Suprapubic skin (tissue), 4 donors: Measurements from ENCODE around the gene NAA38. TPM values are rescaled to one million over a fixed set of nuclear protein-coding genes. Genes with fewer than 3 reads are reported as not detected.

Experiments
- DNase-seq, 2 donors: peaks; one replicate each; pipeline ENCODE4 v3.0.0-alpha.2; 2019; ENCODE audit warnings: low spot score in 2 of 2
- H3K27ac ChIP-seq: fragments of 200-600 bp; sonication (generic); one replicate; pipeline ENCODE4 v1.5.1; 2019
- H3K27me3 ChIP-seq: fragments of 200-600 bp; sonication (generic); one replicate; pipeline ENCODE4 v1.5.1; 2019
- H3K36me3 ChIP-seq: fragments of 200-600 bp; sonication (generic); one replicate; pipeline ENCODE4 v1.5.1; 2019
- H3K4me1 ChIP-seq: fragments of 200-600 bp; sonication (generic); one replicate; pipeline ENCODE4 v1.5.1; 2019
- H3K4me3 ChIP-seq: fragments of 200-600 bp; sonication (generic); one replicate; pipeline ENCODE4 v1.5.1; 2019; ENCODE audit warnings: mild to moderate bottlenecking
- H3K9me3 ChIP-seq: fragments of 200-600 bp; sonication (generic); one replicate; pipeline ENCODE4 v1.5.1; 2019
- EP300 ChIP-seq: sonication (generic); formaldehyde crosslinking; IDR thresholded peaks from one replicate; pipeline ENCODE4 v1.6.1; 2017; ENCODE audit warnings: antibody characterized with exemption
- POLR2A ChIP-seq, 2 donors: fragments of 450-650 bp; IDR thresholded peaks; one replicate each; pipeline ENCODE4 v1.6.1; 2017; ENCODE audit warnings: antibody characterized with exemption in 2 of 2, mild to moderate bottlenecking in 2 of 2, moderate library complexity in 2 of 2
- POLR2AphosphoS5 ChIP-seq, 3 donors: sonication (generic); formaldehyde crosslinking; IDR thresholded peaks; one replicate each; pipeline ENCODE4 v1.6.1; 2017; ENCODE audit warnings: antibody characterized with exemption in 3 of 3
- WGBS: methylation state at CpG from one replicate; pipeline ENCODE4 v1.1.5; 2018; 5-methylcytosine and 5-hydroxymethylcytosine counted together
- total RNA-seq, 4 donors: library from RNA; depleted of rRNA; stranded (reverse); fragments of >200 nt; gene quantifications; one replicate each; pipeline ENCODE4 v1.1.0, GENCODE V29; 2016
- TF ChIP-seq, protein P1 (sequence below), 2 donors: fragments of 200-600 bp in 1 of 2; fragments of 450-650 bp in 1 of 2; sonication (generic) in 1 of 2; IDR thresholded peaks; one replicate each; pipeline ENCODE4 v1.5.1; 2016 to 2019; ENCODE audit warnings: antibody characterized with exemption in 2 of 2, mild to moderate bottlenecking in 1 of 2, moderate library complexity in 1 of 2

Gene NAA38
- total RNA-seq, 4 donors from 2014 or later, result 46.2 to 90.6 (median 47.6) TPM

- no peak for TF ChIP-seq POLR2AphosphoS5 (IDR thresholded peaks at IDR 0.05)
- no peak for TF ChIP-seq EP300
- TF ChIP-seq, protein P1, sequence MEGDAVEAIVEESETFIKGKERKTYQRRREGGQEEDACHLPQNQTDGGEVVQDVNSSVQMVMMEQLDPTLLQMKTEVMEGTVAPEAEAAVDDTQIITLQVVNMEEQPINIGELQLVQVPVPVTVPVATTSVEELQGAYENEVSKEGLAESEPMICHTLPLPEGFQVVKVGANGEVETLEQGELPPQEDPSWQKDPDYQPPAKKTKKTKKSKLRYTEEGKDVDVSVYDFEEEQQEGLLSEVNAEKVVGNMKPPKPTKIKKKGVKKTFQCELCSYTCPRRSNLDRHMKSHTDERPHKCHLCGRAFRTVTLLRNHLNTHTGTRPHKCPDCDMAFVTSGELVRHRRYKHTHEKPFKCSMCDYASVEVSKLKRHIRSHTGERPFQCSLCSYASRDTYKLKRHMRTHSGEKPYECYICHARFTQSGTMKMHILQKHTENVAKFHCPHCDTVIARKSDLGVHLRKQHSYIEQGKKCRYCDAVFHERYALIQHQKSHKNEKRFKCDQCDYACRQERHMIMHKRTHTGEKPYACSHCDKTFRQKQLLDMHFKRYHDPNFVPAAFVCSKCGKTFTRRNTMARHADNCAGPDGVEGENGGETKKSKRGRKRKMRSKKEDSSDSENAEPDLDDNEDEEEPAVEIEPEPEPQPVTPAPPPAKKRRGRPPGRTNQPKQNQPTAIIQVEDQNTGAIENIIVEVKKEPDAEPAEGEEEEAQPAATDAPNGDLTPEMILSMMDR (IDR thresholded peaks at IDR 0.05), result no peak
- no peak for TF ChIP-seq POLR2A (IDR thresholded peaks at IDR 0.05)
- DNase-seq, result peak; percentile 70 to 77
- Histone ChIP-seq H3K9me3 (no peaks in the 10 kb centered on the region), H3K4me1 (peaks cover 45% of the 10 kb centered on the region), H3K36me3 (peaks cover 52% of the 10 kb centered on the region), H3K27me3 (no peaks in the 10 kb centered on the region), H3K4me3 (no peak overlapping the region), H3K27ac (no peak overlapping the region)
- WGBS, result 65% methylated on average over 11 of the region's 20 CpGs
Observed at GRCh38 chr17:7852262-7852670, 5.1 kb downstream of the NAA38 start.

DNA sequence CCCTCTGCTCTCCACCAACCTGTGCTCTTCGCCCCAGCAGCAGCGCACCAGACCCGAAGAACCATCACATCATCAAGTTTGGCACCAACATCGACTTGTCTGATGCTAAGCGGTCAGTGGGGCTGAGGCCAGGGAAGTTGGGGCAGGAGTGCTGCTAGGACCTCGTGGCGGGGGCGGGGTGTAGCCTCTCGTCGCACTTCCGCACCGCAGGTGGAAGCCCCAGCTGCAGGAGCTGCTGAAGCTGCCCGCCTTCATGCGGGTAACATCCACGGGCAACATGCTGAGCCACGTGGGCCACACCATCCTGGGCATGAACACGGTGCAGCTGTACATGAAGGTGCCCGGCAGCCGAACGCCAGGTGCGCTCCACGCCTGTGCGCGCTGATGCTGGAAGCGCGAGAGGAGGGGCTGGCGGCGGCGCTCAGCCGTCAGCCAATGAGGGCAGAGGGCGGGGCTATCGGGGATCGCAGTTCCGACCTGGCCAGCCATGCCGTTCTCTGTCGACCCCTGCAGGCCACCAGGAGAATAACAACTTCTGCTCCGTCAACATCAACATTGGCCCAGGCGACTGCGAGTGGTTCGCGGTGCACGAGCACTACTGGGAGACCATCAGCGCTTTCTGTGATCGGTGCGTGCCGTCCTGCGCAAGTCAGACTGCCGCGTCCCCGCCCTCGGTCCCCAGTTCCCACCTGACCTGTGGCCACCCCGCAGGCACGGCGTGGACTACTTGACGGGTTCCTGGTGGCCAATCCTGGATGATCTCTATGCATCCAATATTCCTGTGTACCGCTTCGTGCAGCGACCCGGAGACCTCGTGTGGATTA is 5.7 kb downstream of the NAA38 start:
- peaks cover 58% of the 10 kb centered on the region for H3K36me3 ChIP-seq
- H3K27me3 ChIP-seq, result no peaks in the 10 kb centered on the region
- no peaks in the 10 kb centered on the region for H3K9me3 ChIP-seq
- peaks cover 42% of the 10 kb centered on the region for H3K4me1 ChIP-seq
- DNase-seq, result peak; percentile 95
- H3K4me3 ChIP-seq, result no peak overlapping the region
- 29% methylated on average over 26 of the region's 60 CpGs for WGBS
- TF ChIP-seq POLR2AphosphoS5 (IDR thresholded peaks at IDR 0.05), result peak; percentile 5 to 80 (median 25)
- TF ChIP-seq, protein P1 (IDR thresholded peaks at IDR 0.05), result peak; percentile 97 to 98
- no peak for TF ChIP-seq POLR2A (IDR thresholded peaks at IDR 0.05)
- no peak overlapping the region for H3K27ac ChIP-seq

- H3K27ac ChIP-seq, result no peak overlapping the region
- WGBS, result 92% methylated on average over 15 of the region's 17 CpGs
Observed at GRCh38 chr17:7850701-7851437, 6.5 kb downstream of the NAA38 start.

DNA sequence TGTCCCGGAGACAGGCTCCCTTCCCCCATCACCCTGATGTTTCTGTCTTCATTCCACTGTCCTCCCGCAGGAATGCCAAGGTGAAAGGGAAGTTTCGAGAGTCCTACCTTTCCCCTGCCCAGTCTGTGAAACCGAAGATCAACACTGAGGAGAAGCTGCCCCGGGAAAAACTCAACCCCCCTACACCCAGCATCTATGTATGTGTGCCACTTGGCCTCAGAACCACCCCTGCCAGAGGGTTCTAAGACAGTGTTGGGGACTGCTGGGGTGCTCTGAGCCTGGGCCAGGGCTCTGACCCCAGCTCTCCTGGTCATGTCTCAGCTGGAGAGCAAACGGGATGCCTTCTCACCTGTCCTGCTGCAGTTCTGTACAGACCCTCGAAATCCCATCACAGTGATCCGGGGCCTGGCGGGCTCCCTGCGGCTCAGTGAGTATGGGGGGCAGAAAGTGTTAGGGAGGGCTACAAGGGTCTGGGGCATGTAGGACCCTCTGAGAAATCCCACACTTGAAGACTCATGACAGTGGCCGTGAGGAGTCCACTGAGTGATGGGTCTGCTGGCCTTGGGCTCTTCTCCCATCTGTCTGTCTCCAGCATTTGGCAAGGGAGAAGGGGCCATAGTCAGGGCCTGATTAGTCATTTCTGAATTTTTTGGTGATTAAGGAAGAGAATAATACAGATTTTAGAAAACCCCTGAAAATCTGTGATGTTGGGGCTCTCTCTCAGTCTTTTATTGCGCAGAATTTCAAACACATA is 7.4 kb downstream of the NAA38 start:
- H3K27me3 ChIP-seq, result no peaks in the 10 kb centered on the region
- no peak overlapping the region for H3K27ac ChIP-seq
- H3K9me3 ChIP-seq, result no peaks in the 10 kb centered on the region
- WGBS, result 80% methylated on average over 8 of the region's 12 CpGs
- peaks cover 71% of the 10 kb centered on the region for H3K36me3 ChIP-seq
- no peak for TF ChIP-seq POLR2A (IDR thresholded peaks at IDR 0.05)
- no peak for TF ChIP-seq EP300
- no peak for TF ChIP-seq POLR2AphosphoS5 (IDR thresholded peaks at IDR 0.05)
- TF ChIP-seq, protein P1 (IDR thresholded peaks at IDR 0.05), result no peak
- no peak overlapping the region for H3K4me3 ChIP-seq
- DNase-seq, result peak in 1 of 2 donors; percentile 60
- H3K4me1 ChIP-seq, result peaks cover 37% of the 10 kb centered on the region

More at GRCh38 chr17:7850701-7851437, 6.5 kb downstream of the NAA38 start:
- Histone ChIP-seq H3K27me3 (no peaks in the 10 kb centered on the region), H3K36me3 (peaks cover 66% of the 10 kb centered on the region), H3K4me3 (no peak overlapping the region), H3K9me3 (no peaks in the 10 kb centered on the region), H3K4me1 (peaks cover 37% of the 10 kb centered on the region)
- TF ChIP-seq, protein P1 (IDR thresholded peaks at IDR 0.05), result no peak
- TF ChIP-seq POLR2A (IDR thresholded peaks at IDR 0.05), result no peak
- TF ChIP-seq EP300, result no peak
- TF ChIP-seq POLR2AphosphoS5 (IDR thresholded peaks at IDR 0.05), result no peak
- DNase-seq, result peak in 1 of 2 donors; percentile 75
